Measurements from ENCODE around the gene ASB14.
"Not testable (repeated sequence)": the region's sequence is repeated elsewhere in the genome, so short reads cannot be mapped to it uniquely, and the experiment has no call there.

Gene ASB14

GRCh38 chr3:57292159-57292896 lies at the start of gene ASB14:
Gene ASB14, minus strand, starts transcription at chr3:57292685. Its CDS starts 652 bp downstream, at chr3:57292033.
- DNase-seq (ENCODE audit: low read depth): no peak

- DNase-seq (ENCODE audit: low read depth): not testable (repeated sequence)
Observed at GRCh38 chr3:57339071-57339642, 46.7 kb upstream of the ASB14 start.

- not testable (repeated sequence) for DNase-seq (ENCODE audit: low read depth)
Observed at GRCh38 chr3:57338272-57339070, 46.0 kb upstream of the ASB14 start.

- no peak for DNase-seq (ENCODE audit: low read depth)
Observed at GRCh38 chr3:57335283-57335938, 42.9 kb upstream of the ASB14 start.

GRCh38 chr3:57331078-57331610 lies 38.7 kb upstream of the ASB14 start:
- no peak for DNase-seq (ENCODE audit: low read depth)

GRCh38 chr3:57326498-57326897 lies 34.0 kb upstream of the ASB14 start:
- DNase-seq (ENCODE audit: low read depth): not testable (repeated sequence)

- no peak for DNase-seq (ENCODE audit: low read depth)
Observed at GRCh38 chr3:57314204-57314603, 21.7 kb upstream of the ASB14 start.

- no peak for DNase-seq (ENCODE audit: low read depth)
Observed at GRCh38 chr3:57309769-57310360, 17.4 kb upstream of the ASB14 start.

GRCh38 chr3:57303520-57303919 lies 11.0 kb upstream of the ASB14 start:
- DNase-seq (ENCODE audit: low read depth): peak; percentile 6

GRCh38 chr3:57298041-57298440 lies 5.6 kb upstream of the ASB14 start:
- DNase-seq (ENCODE audit: low read depth): no peak

GRCh38 chr3:57292897-57293526 lies 527 bp upstream of the ASB14 start:
- DNase-seq (ENCODE audit: low read depth): no peak

GRCh38 chr3:57288403-57288802 lies 4.1 kb downstream of the ASB14 start:
- no peak for DNase-seq (ENCODE audit: low read depth)

- no peak for DNase-seq (ENCODE audit: low read depth)
Observed at GRCh38 chr3:57287205-57287604, 5.3 kb downstream of the ASB14 start.

- DNase-seq (ENCODE audit: low read depth): no peak
Observed at GRCh38 chr3:57283334-57283733, 9.2 kb downstream of the ASB14 start.

GRCh38 chr3:57281715-57282114 lies 10.8 kb downstream of the ASB14 start:
- DNase-seq (ENCODE audit: low read depth): peak; percentile 25

- no peak for DNase-seq (ENCODE audit: low read depth)
Observed at GRCh38 chr3:57279685-57280084, 12.8 kb downstream of the ASB14 start.

- DNase-seq (ENCODE audit: low read depth): no peak
Observed at GRCh38 chr3:57278237-57278636, 14.2 kb downstream of the ASB14 start.

GRCh38 chr3:57275393-57275792 lies 17.1 kb downstream of the ASB14 start:
- DNase-seq (ENCODE audit: low read depth): no peak

GRCh38 chr3:57274845-57275244 lies 17.6 kb downstream of the ASB14 start:
- DNase-seq (ENCODE audit: low read depth): no peak

GRCh38 chr3:57268416-57268815 lies 24.1 kb downstream of the ASB14 start:
- no peak for DNase-seq (ENCODE audit: low read depth)

- DNase-seq (ENCODE audit: low read depth): no peak
Observed at GRCh38 chr3:57261929-57262328, 30.6 kb downstream of the ASB14 start.
